Measurements from ENCODE around the gene SRRM1.
A peak's percentile ranks its signal among the peaks of the same experiment; 100 is the strongest.

SRRM1 gene

DNA sequence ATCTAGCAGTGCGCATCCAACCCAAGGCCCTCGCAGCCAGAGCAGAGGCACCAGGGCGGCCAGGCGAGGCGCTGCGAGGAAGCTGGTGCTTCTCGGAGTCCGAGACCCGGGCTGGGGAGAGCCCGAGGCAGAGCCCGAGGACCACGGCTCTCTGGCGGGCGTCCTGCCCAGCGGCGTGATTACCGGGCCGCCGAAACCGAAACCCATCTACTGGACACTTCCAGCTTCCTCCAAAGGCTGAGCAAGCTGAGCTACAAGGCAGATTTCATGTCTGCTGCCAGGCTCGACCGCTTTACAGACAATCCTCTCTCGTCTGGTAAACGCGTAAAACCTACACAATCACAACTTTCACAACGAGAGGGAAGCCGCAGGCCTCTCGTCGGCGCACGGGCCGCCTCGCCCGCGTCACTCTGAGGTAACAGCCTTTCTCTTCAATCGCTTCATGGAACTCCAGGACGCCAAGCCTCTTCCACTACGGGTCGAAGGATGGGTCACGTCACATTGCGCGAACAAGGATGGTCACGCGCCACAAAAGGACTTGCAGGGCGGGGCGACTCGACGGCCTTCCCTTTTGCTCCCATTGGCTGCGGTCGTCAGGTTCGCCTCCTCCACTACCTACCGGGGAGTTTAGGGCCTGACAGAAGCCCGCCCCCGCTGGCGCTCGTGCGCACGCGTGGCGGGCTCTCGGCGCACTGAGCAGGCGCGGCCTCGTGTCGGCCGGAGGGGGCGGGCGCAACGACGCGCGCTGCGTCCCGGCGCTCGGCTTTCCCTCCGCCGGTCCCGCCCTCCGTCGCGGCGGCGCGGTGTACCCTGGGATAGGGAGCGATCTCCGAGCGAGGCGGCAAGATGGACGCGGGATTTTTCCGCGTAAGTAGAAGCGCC, at the start of gene SRRM1:
Gene SRRM1 (plus strand): TSS at position 822 of the 882 bp plus-strand sequence. CDS start 25 bp downstream, at position 847.
- peak; percentile 96 for DNase-seq (ENCODE audit: low read depth)

DNA sequence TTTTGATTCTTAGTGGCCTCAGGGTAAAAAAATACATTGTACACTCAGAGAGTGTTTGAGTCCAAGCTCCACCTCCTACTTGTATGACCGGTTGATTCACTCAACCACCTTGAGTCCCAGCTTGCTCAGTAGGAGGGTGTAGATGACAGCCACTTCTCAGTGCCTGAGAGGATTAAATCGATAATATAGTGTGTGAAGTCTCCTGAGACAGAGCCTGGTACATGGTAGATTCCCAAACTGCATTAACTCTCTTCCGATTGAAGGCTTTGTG, 48.8 kb upstream of the SRRM1 start:
- DNase-seq (ENCODE audit: low read depth), result no peak

- DNase-seq (ENCODE audit: low read depth), result no peak
Observed at GRCh38 chr1:24596401-24596880, 46.7 kb upstream of the SRRM1 start.

GRCh38 chr1:24599265-24599664, 43.8 kb upstream of the SRRM1 start:
- no peak for DNase-seq (ENCODE audit: low read depth)

GRCh38 chr1:24600551-24600950, 42.6 kb upstream of the SRRM1 start:
- DNase-seq (ENCODE audit: low read depth), result no peak

DNA sequence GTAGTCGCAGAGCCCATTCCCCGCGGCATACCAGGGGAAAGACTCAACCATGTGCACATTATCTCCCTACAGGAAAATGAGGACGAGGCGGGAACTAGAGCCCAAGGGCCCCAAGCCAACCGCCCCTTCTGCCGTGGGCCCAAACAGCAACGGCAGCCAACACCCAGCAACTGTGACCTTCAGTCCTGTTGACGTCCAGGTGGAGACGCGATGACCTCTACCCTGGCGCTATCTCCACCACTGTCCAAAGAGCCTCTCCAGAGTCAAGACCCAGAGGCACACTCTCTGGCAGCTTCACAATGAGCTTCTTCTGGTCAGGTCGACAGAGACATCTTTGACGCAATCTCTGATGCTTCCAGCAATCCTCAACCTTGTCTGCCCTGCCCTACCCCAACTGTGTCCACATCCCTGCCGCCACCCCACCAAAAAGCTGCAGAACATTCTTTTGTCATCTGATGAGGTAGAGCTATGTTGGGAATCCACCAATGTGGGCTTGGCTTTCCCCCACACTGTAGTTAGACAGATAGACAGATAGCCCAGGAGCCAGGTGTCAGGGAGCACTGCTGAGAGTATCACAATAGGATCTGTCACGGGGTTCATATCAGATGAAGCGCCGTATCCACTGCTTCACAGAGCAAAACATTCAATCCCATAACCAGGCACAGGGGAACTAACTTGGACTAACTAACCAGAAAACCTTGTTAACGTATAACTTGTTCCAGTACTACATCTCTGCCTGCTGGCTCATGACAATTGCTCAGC, 37.4 kb upstream of the SRRM1 start:
- DNase-seq (ENCODE audit: low read depth), result no peak

- no peak for DNase-seq (ENCODE audit: low read depth)
Observed at GRCh38 chr1:24606296-24606605, 36.9 kb upstream of the SRRM1 start.

GRCh38 chr1:24606621-24607020, 36.5 kb upstream of the SRRM1 start:
- DNase-seq (ENCODE audit: low read depth), result no peak

GRCh38 chr1:24609949-24610517, 33.1 kb upstream of the SRRM1 start:
- no peak for DNase-seq (ENCODE audit: low read depth)

GRCh38 chr1:24619376-24619775, 23.7 kb upstream of the SRRM1 start:
- no peak for DNase-seq (ENCODE audit: low read depth)

DNA sequence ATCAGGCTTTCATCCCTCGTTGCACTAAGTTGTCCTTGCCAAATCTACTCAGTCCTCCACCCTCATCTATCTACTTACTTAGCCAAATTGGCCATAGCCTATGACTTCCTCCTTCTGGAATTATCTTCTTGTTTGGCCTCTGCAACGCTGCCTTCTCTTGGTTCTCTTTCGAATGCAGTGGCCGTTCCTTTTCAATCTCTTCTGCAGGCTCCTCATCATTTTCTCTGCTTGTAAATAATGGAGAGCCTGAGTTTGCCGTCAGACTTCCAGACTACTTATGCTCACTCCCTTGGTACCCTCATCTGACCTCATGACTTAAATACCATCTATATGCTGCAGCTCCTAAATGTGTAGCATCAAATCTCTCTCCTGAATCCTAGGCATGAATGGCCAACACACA, 22.4 kb upstream of the SRRM1 start:
- DNase-seq (ENCODE audit: low read depth), result no peak

GRCh38 chr1:24621121-24621520, 22.0 kb upstream of the SRRM1 start:
- no peak for DNase-seq (ENCODE audit: low read depth)

GRCh38 chr1:24622218-24622617, 20.9 kb upstream of the SRRM1 start:
- DNase-seq (ENCODE audit: low read depth), result no peak

DNA sequence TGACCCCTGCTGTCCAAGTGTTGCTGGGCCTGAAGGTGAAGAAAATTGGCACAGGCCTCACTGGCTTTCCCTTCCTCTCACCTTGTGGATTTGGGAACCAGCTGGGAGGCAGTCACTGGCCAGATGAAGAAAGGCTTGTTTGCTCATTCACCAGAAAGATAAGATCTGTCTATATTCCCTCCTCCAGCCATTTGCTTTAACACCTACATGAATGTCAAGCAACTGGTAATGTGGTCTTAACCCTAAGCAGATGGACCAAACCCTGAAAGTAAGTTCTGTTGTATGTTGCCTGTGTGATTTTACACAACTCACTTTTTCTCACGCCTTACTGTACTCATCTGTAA, 10.3 kb upstream of the SRRM1 start:
- no peak for DNase-seq (ENCODE audit: low read depth)

- DNase-seq (ENCODE audit: low read depth), result no peak
Observed at GRCh38 chr1:24635195-24635843, 7.8 kb upstream of the SRRM1 start.

- DNase-seq (ENCODE audit: low read depth), result no peak
Observed at GRCh38 chr1:24636661-24637357, 6.3 kb upstream of the SRRM1 start.

GRCh38 chr1:24639094-24639493, 4.0 kb upstream of the SRRM1 start:
- no peak for DNase-seq (ENCODE audit: low read depth)

DNA sequence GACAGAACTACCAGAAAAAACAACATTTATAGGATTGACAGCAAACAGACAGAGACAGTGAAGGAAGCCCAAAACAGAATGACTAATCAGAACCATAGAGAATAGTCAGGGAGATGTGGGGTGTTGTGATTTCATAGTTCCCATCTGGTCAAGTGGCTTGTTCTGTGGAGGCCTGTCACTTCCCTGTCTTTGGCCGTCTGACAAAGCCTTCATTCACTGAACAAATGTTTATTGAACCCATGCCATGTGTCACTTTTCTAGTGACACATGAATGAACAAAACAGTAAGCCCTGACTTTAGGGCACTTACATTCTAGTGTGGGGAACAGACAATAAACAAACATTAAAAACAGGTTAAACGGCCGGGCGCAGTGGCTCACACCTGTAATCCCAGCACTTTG, 3.2 kb upstream of the SRRM1 start:
- DNase-seq (ENCODE audit: low read depth), result no peak

DNA sequence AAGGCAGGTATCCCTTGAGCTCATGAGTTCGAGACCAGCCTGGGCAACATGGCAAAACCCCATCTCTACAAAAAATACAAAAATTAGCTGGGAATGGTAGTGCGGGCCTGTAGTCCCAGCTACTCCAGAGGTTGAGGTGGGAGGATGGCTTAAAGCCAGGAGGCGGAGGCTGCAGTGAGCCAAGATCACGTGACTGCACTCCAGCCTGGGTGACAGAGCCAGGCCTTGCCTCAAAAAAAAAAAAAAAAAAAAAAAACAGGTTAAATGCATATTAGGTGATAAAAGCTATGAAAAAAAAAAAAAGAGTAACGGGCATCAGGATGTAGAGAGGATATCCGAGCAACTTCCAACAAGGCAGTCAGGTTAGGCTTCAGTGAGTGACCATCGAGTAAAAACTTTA, 2.8 kb upstream of the SRRM1 start:
- no peak for DNase-seq (ENCODE audit: low read depth)

GRCh38 chr1:24641646-24642151, 1.4 kb upstream of the SRRM1 start:
- DNase-seq (ENCODE audit: low read depth), result no peak

- DNase-seq (ENCODE audit: low read depth), result peak; percentile 28
Observed at GRCh38 chr1:24643363-24644099, 429 bp downstream of the SRRM1 start.

- DNase-seq (ENCODE audit: low read depth), result no peak
Observed at GRCh38 chr1:24644100-24644384, 940 bp downstream of the SRRM1 start.
